Cardiac muscle cell (in vitro differentiated cells and primary cell): Measurements from ENCODE around the gene RFLNA. TPM values are rescaled to one million over a fixed set of nuclear protein-coding genes. Genes with fewer than 3 reads are reported as not detected.
"Not testable (repeated sequence)": the region's sequence is repeated elsewhere in the genome, so short reads cannot be mapped to it uniquely, and the experiment has no call there.

Source experiments
- DNase-seq, 2 donors: peaks; one replicate each; pipeline versions ENCODE4 v3.0.0 to v3.0.0-alpha.2; 2010 to 2017; ENCODE audit warnings: low read depth in 1 of 2, low spot score in 1 of 2
- H3K27ac ChIP-seq: fragments of 200-600 bp; sonication (generic); 2 replicates; pipeline ENCODE4 v1.5.1; 2016
- H3K27me3 ChIP-seq: fragments of 200-600 bp; sonication (generic); 2 replicates; pipeline ENCODE4 v1.6.0; 2016; ENCODE audit warnings: control low read depth
- H3K36me3 ChIP-seq: fragments of 200-600 bp; sonication (generic); 2 replicates; pipeline ENCODE4 v1.5.1; 2016; ENCODE audit warnings: control low read depth
- H3K4me1 ChIP-seq: fragments of 200-600 bp; sonication (generic); 2 replicates; pipeline ENCODE4 v1.8.1; 2017; ENCODE audit warnings: low read depth, mild to moderate bottlenecking, mixed run types
- H3K4me3 ChIP-seq: fragments of 200-600 bp; sonication (generic); 2 replicates; pipeline ENCODE4 v1.5.1; 2016; ENCODE audit warnings: mild to moderate bottlenecking
- H3K9me3 ChIP-seq: fragments of 200-600 bp; sonication (generic); 2 replicates; pipeline ENCODE4 v1.5.1; 2017; ENCODE audit warnings: low read depth, mild to moderate bottlenecking, control low read depth
- CTCF ChIP-seq: IDR thresholded peaks from 2 replicates; pipeline ENCODE4 v1.5.1; 2012; ENCODE audit warnings: low read depth, mild to moderate bottlenecking, low read length
- polyA plus RNA-seq: library from polyadenylated mRNA; unstranded; fragments of >200 nt; fragmentation: Nextera tagmentation; extraction: Ambion mirVana; gene quantifications from 2 replicates; pipeline ENCODE4 v1.2.1, GENCODE V29; 2016
- total RNA-seq: library from RNA; depleted of rRNA; stranded (reverse); fragments of >200 nt; gene quantifications from 2 replicates; pipeline ENCODE4 v1.2.3, GENCODE V29; 2016

The RFLNA gene
- total and polyA plus RNA-seq, 2 experiments from 2014 or later: 1.8 to 4.5 TPM

- no peak for TF ChIP-seq CTCF
- Histone ChIP-seq H3K4me3 (no peak overlapping the region), H3K36me3 (peaks cover under 1% of the 10 kb centered on the region), H3K27me3 (no peaks in the 10 kb centered on the region), H3K27ac (no peak overlapping the region), H3K9me3 (no peaks in the 10 kb centered on the region), H3K4me1 (no peaks in the 10 kb centered on the region)
- no peak for DNase-seq
These were observed 23.6 kb downstream of the RFLNA start for GRCh38 chr12:124318278-124319020.

- Histone ChIP-seq H3K4me3 (no peak overlapping the region), H3K27me3 (no peaks in the 10 kb centered on the region), H3K9me3 (no peaks in the 10 kb centered on the region), H3K4me1 (no peaks in the 10 kb centered on the region), H3K36me3 (peaks cover 10% of the 10 kb centered on the region), H3K27ac (no peak overlapping the region)
- TF ChIP-seq CTCF: no peak
- DNase-seq: no peak
These were observed 24.6 kb downstream of the RFLNA start for GRCh38 chr12:124319368-124320050.

- Histone ChIP-seq H3K27ac (no peak overlapping the region), H3K36me3 (peaks cover 10% of the 10 kb centered on the region), H3K27me3 (no peaks in the 10 kb centered on the region), H3K4me1 (no peaks in the 10 kb centered on the region), H3K9me3 (no peaks in the 10 kb centered on the region), H3K4me3 (no peak overlapping the region)
- peak; percentile 50 to 65 for DNase-seq
- TF ChIP-seq CTCF: peak; percentile 96
These were observed 26.2 kb downstream of the RFLNA start for GRCh38 chr12:124321040-124321481.

- no peaks in the 10 kb centered on the region for H3K27me3 ChIP-seq
- no peak for TF ChIP-seq CTCF
- H3K27ac ChIP-seq: no peak overlapping the region
- H3K4me3 ChIP-seq: no peak overlapping the region
- peak in 1 of 2 donors; percentile 29 for DNase-seq
- no peaks in the 10 kb centered on the region for H3K4me1 ChIP-seq
- peaks cover 10% of the 10 kb centered on the region for H3K36me3 ChIP-seq
- no peaks in the 10 kb centered on the region for H3K9me3 ChIP-seq
These were observed 26.8 kb downstream of the RFLNA start for GRCh38 chr12:124321556-124322270.

- H3K4me1 ChIP-seq: peaks cover under 1% of the 10 kb centered on the region
- peaks cover 10% of the 10 kb centered on the region for H3K36me3 ChIP-seq
- H3K4me3 ChIP-seq: no peak overlapping the region
- TF ChIP-seq CTCF: no peak
- H3K27me3 ChIP-seq: no peaks in the 10 kb centered on the region
- no peaks in the 10 kb centered on the region for H3K9me3 ChIP-seq
- DNase-seq: no peak
- no peak overlapping the region for H3K27ac ChIP-seq
These were observed 27.5 kb downstream of the RFLNA start for GRCh38 chr12:124322271-124322998.

GRCh38 chr12:124322999-124323328 lies 28.1 kb downstream of the RFLNA start:
- not testable (repeated sequence) for H3K36me3 ChIP-seq, H3K9me3 ChIP-seq, DNase-seq, H3K27ac ChIP-seq, H3K4me3 ChIP-seq, H3K27me3 ChIP-seq, H3K4me1 ChIP-seq
